Activated CD8-positive, alpha-beta memory T cell treated with anti-CD3 and anti-CD28 coated beads, Interleukin-2, amount 50 U/mL, for 1 hour (primary cell): Measurements from ENCODE around the gene SPRYD3.
A peak's percentile ranks its signal among the peaks of the same experiment; 100 is the strongest.
"Not testable (repeated sequence)": the region's sequence is repeated elsewhere in the genome, so short reads cannot be mapped to it uniquely, and the experiment has no call there.

ENCODE experiments used
- DNase-seq: peaks from one replicate; pipeline ENCODE4 v3.0.0-alpha.2; 2020; ENCODE audit errors: extremely low read depth

The SPRYD3 gene

DNA sequence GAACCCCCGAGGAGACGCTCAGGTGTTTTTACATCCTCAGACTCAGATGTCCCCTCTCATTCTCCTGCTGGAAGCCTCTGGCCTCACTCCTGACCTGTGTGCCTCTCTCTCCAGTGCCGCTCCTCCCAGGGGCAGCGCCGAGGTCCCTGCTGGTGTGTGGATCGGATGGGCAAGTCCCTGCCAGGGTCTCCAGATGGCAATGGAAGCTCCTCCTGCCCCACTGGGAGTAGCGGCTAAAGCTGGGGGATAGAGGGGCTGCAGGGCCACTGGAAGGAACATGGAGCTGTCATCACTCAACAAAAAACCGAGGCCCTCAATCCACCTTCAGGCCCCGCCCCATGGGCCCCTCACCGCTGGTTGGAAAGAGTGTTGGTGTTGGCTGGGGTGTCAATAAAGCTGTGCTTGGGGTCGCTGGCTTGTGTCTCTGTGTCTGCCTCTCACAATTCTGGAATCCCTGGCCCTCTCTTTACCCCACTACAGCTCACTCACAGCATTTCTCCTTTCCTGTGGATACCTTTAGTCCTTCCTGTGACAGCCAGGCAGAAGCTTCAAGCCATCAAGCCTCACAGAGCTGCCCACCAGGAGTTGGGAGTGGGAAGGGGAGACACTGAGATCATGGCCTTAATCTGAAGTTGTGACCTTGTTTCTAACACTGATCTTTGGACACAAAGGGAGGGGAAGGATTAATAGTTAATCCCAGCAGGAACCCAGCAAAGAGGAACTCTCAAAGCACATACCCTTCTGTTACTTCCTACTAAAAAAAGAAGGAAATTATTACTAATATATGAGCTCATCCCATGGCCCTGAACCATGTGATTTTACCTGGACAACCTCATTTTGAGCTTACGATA, 23.0 kb upstream of the SPRYD3 start:
- DNase-seq, result no peak

DNA sequence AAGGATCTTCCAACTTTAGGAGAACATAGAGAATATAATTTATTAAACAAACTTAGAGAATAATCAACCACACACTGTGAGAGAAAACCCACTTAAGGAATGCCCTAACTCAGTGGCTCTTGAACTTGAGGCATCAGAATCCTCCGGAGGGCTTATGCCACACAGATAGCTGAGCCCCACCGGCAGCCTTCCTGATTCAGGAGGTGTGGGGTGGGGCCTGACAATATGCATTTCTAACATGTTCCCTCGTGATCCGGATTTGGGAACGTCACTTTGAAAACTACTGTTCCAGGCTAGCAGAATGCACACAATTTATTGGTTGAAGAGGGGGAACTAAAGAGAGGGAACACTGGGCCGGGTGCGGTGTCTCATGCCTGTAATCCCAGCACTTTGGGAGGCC, 22.1 kb upstream of the SPRYD3 start:
- no peak for DNase-seq

DNA sequence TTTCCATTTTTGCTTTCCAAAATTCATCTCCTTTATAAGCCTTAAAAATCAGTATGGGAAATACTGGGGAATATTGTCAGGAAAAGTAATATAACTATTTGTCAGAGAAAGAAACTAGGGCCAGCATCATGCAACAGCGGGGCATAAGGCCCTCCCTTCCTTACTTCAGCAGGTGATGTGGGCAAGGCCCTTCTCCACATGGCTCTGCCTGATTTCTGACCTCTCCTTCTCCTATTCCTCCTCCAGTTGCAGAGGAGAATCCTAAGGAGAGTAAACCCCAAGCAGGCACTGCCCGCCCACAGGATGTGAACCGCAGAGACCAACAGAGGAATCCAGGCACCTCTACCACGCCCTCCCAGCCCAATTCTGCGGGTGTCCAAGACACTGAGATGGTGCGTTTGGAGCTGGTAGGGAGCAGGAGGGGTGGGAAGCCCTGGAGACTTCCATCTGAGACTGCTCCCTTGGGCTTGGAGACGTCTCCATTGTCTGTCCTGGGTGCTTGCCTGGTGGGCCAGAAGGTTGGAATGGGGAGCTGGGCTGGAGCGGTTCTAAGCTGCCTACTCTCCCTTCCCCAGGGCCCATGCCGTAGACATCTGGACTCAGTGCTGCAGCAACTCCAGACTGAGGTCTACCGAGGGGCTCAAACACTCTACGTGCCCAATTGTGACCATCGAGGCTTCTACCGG, 21.4 kb upstream of the SPRYD3 start:
- DNase-seq, result no peak

DNA sequence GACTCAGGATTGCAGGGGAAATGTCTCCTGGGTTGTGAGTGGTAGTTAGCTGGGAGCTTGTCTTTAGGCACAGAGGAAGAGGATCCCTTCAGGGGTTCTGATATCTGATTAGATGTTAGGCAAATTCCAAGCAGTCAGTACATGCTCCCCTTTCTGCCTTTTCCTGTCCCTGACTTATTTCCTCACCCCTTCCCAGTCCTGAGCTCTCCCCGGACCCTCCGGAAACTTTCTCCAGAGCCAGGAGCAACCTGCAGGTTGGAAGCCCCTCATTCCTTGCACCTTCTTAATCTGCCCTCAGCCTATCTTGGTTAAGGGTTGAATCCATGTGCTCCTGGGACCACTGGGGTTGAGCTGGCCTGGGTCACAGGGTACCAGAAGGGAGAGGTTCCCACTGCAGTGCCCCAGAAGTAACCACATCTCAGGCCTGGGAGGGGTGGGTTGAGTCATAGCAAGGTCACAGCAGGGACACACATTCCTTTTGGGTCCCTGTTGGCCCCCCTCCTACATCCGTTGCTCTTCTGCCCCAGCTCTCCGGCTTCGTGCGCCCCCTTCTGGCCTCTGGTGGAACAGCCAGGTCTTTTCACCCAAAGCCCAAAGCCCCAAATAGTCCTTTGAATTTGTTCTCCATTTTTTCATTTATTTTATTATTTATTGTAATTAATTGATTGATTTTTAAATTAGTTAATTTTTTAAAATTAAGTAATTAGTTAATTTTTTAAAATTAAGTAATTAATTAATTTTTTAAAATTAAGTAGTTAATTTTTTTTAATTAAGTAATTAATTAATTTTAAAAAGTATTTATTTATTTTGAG, 20.1 kb upstream of the SPRYD3 start:
- DNase-seq, result peak; percentile 62

GRCh38 chr12:53098354-53098981, 19.3 kb upstream of the SPRYD3 start:
- no peak for DNase-seq

DNA sequence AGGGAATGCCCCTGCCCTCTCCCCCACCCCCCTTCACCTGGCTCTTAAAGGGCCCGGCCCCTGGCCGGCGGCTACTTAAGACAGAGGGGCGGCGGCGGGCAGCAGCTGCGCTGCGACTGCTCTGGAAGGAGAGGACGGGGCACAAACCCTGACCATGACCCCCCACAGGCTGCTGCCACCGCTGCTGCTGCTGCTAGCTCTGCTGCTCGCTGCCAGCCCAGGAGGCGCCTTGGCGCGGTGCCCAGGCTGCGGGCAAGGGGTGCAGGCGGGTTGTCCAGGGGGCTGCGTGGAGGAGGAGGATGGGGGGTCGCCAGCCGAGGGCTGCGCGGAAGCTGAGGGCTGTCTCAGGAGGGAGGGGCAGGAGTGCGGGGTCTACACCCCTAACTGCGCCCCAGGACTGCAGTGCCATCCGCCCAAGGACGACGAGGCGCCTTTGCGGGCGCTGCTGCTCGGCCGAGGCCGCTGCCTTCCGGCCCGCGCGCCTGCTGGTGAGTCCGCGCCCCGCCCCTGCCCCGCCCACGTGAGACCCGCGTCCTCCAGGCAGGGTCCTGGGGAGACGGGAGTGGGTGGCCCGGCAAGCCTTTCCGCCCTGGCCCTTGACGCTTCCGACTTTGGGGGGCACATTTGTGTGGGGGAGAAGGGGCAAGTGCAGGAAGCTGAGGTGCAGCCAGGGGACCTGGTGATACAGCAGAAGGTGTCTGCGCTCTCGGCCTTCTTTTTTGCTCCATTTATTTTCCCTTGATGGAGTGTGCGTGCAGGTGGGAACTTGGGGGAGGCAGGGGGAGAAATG, 18.6 kb upstream of the SPRYD3 start, which contains the start of gene IGFBP6:
TSS of gene IGFBP6 (plus strand) at position 104 of the 790 bp plus-strand sequence. CDS start at position 155, 51 bp downstream.
- no peak for DNase-seq

DNA sequence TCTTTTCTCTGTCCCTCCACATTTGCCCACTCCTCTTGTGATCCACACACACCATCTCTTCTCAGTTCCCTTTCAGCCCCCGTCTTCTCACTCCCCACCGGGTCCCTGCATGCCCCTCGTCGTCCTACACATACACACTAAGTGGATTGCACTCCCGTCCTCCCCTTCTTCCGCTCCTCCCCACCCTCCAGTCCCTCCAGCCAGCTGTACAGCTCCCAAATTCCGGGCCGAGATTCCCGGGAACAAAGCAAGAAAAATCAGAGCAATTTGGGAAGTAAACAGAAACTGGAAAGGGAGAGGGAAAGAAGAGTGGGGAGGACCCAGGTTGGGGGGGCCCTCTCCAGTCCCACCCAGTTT, 18.0 kb upstream of the SPRYD3 start:
- DNase-seq, result no peak

DNA sequence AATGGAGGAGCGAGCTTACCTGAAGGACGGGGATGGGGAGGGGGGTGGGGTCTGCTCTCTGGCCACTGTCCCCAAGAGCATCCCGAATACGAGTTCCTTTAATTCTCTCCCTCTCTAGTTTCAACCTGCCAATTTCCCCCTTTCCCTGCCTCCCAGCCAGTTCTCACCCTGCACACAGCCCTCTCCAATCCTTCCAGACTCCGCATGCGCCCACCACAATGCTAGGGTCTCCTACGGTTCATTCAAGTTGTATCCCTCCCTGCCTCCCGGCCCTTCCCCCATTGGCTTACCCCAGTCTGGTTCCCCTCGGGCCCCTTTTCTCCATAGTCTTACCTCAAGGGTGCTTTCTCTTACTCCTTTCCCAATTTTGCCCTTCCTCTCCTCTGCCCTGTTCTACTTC, 17.6 kb upstream of the SPRYD3 start:
- DNase-seq, result no peak

DNA sequence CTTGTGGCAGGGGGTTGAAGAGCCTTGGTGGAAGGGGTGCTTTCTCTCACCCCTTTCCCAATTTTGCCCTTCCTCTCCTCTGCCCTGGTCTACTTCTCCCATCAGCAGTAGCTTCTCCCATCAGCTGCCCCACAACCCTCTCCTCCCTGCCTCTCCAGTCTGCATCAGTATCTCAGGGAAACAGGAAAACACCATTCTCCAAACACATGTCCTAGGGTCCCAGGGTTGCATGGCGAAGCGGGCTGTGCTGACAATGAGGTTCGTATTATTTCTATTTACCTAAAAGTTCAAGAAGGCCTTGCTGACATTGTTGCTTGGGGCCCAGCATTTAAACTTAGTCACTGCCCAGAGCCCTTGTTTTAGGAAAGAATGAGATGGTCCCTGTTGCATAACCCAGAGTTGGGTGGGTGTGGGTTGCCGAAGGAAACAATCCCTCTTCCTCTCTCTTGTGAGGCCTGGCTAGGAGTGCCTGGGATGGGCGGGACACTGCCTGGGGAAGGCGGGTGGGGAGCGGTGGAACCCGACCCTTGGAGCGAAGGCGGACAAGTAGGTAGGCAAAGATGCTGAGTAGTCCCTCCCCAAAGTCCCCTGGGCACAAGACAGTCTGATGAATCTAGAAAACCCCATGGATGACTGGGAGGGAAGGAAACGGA, 17.0 kb upstream of the SPRYD3 start:
- DNase-seq, result no peak

DNA sequence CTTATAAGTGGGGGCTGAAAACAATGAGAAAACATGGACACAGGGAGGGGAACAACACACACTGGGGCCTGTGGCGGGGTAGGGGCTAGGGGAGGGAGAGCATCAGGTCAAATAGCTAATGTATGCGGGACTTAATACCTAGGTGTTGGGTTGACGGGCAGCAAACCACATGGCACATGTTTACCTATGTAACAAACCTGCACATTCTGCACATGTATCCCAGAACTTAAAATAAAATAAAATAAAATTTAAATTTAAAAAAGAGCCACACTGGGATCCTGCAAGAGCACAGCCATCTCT, 16.4 kb upstream of the SPRYD3 start:
- not testable (repeated sequence) for DNase-seq

DNA sequence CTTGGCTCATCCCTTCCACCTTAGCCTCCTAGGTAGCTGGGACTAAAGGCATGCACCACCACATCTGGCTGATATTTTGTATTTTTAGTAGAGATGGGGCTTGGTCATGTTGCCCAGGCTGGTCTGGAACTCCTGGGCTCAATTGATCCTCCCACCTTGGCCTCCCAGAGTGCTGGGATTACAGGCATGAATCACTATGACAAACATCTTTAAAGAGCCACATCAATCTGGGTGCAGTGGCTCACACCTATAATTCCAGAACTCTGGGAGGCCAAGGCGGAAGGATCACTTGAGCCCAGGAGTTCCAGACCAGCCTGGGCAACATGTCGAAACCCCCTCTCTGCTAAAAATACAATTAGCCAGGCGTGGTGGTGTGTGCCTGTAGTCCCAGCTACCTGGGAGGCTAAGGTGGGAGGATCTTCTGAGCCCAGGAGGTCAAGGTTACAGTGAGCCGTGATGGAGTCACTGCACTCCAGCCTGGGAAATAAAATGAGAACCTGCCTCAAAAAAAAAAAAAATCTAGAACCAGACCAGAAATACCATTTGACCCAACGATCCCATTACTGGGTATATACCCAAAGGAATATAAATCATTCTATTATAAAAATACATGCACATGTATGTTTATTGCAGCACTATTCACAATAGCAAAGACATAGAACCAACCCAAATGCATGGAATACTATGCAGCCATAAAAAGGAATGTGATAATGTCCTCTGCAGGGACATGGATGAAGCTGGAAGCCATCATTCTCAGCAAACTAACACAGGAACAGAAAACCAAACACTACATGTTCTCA, 15.8 kb upstream of the SPRYD3 start:
- DNase-seq, result not testable (repeated sequence)

DNA sequence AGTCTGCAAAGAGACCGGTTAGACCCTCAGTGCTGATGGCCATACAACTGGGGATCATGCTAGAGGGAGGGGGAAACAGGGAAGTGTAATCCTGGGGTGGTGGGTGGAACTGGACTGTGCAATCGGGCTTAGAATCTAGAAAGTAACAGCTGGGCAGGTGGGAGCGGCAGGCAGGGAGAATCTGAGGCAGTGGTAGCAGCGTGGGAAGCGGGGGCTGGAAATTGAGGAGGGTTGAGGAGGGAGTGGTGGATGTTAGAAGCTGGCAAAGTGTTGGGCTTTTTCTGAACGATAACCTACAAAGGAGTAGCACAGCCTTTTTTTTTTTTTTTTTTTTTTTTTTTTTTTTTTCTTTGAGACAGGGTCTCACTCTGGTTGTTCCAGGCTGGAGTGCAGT, 15.2 kb upstream of the SPRYD3 start:
- no peak for DNase-seq

DNA sequence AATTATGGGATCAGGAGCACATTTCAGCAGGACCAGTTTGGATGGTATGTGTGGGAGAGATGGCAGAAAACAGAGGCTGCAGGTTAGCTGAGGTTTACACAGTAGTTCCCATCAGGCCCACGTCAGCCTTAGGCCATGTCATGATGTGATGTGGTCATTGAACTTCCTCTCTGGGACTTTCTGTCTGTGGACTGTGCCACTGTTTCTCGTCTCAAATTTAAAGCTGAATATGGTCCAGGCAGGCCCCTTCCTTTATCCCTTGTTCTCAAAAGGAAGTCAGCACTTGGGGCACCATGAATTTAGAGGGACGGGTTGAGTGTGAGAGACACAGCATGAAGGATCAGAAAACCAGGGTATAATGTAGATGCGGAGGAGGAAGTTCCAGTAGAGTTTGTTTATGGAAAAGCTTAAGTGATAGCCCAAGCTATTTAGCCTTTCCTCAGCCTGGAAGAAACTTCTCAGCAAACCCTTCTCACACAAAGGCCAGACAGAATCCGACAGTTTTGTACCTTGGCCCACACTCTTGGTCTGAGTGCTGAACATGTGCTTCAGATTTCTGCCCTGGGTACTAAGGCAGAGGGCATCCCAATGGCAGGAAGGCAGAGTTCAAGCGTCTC, 14.7 kb upstream of the SPRYD3 start:
- DNase-seq, result no peak

DNA sequence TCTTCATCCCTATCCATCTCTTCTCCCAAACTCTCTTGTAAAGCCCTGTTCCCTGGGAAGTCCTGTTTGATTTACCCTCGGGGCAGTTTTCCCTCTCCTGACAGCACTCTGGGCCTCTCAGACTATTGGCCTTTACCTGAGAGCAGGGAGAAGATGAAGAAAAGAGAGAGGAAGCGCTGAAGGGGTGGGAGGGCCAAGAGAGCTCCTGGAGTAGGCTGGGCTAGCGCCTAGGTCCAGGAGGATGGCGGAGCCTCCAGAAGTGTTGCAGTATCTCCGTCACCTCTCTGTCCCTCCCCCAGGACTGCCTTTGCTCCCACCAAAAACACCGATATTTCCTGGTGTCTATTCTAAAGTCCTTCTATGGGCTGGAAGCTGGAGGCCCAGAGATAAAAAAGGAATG, 12.6 kb upstream of the SPRYD3 start:
- DNase-seq, result no peak

DNA sequence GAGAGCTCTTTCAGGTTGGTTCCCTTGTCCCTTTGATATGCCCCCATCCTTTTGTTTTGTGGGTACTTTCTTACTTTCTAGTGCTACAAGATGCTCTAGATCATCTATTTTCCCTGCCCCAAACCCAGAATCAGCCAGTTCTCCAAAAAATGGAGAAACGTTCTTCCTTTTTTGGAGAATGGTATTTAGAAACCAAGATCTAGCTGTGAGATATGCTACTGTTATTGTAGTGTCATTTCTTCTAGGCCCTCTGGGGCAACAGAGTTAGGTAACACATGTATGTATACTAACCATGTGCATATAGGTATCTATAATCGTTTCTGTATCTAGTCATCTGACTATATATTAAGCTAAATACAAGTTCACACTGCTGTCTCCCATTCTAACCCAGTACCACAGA, 11.4 kb upstream of the SPRYD3 start:
- no peak for DNase-seq

- no peak for DNase-seq
These were observed 10.9 kb upstream of the SPRYD3 start for GRCh38 chr12:53090105-53090504.

DNA sequence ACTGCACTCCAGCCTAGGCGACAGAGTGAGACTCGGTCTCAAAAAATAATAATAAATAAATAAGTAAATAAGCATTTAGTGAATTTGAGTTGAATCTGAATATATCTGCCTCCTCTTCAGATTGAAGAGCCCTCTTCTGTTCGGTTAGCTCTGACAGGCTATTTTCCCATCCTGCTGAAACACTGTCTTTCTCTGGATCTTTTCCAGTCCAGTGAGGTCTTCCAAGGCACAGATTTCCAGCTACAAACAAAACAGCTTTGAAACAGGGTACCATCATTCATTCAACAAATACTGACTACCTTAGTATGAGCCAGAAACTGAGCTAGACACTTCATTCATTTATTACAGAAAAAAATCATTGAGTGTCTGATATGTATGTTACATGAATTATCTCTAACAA, 7.2 kb upstream of the SPRYD3 start:
- no peak for DNase-seq

GRCh38 chr12:53082637-53083175, 3.5 kb upstream of the SPRYD3 start:
- DNase-seq, result no peak
